ENCODE measurements around the gene TMC7.

DNA sequence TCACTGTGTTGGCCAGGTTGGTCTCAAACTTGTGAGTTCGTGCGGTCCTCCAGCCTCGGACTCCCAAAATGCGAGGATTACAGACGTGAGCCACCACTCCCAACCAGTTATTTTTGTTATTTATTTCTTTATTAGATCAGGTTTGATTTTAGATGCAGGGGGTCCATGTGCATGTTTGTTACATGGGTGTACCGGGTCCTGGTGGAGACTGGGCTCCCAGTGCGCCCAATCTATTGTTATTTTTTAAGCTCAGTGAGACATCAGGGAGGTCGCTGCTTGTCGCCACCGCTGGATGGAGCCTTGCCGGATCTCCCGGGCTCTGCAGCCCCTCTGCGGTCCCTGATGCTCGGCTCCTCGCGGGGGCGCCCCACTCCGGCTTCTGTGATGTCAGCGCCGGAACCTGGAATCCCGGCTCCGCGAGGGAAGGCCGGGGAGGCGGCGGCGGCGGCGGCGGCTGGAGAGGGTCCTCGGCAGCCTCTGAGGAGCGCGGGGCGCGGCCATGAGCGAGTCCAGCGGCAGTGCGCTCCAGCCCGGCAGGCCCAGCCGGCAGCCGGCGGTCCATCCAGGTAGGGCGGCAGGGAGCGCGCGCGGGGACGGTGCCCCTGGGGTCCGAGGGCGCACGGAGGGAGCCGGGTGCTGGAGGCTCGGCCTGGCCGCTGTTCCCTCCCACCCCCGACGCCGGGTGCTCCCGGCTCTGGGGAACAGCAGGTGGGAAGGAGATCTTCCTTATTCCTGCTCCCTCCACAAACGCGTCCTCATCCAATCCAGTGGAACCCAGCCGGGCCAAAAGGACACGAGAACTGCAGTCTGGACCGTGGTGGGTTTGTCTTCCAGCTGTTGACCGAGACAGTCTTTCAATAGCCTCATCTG lies at the start of gene TMC7:
- TF ChIP-seq, protein P1, sequence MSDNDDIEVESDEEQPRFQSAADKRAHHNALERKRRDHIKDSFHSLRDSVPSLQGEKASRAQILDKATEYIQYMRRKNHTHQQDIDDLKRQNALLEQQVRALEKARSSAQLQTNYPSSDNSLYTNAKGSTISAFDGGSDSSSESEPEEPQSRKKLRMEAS (IDR thresholded peaks at IDR 0.05) = no peak
- TF ChIP-seq, protein P2, sequence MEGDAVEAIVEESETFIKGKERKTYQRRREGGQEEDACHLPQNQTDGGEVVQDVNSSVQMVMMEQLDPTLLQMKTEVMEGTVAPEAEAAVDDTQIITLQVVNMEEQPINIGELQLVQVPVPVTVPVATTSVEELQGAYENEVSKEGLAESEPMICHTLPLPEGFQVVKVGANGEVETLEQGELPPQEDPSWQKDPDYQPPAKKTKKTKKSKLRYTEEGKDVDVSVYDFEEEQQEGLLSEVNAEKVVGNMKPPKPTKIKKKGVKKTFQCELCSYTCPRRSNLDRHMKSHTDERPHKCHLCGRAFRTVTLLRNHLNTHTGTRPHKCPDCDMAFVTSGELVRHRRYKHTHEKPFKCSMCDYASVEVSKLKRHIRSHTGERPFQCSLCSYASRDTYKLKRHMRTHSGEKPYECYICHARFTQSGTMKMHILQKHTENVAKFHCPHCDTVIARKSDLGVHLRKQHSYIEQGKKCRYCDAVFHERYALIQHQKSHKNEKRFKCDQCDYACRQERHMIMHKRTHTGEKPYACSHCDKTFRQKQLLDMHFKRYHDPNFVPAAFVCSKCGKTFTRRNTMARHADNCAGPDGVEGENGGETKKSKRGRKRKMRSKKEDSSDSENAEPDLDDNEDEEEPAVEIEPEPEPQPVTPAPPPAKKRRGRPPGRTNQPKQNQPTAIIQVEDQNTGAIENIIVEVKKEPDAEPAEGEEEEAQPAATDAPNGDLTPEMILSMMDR (IDR thresholded peaks at IDR 0.05; ENCODE audit: low read depth, low read length, missing input control) = peak; percentile 58
- TF ChIP-seq TAF1 (conservative IDR thresholded peaks at IDR 0.05) (no peak), YY1 (IDR thresholded peaks at IDR 0.05) (no peak), JUND (IDR thresholded peaks at IDR 0.05) (no peak), NR2F2 (IDR thresholded peaks at IDR 0.05) (no peak), HNF4G (IDR thresholded peaks at IDR 0.05) (no peak), SP1 (IDR thresholded peaks at IDR 0.05) (no peak), EGR1 (IDR thresholded peaks at IDR 0.05; ENCODE audit: low read depth in 2 of 2) (no peak)
- TF ChIP-seq, protein P3, sequence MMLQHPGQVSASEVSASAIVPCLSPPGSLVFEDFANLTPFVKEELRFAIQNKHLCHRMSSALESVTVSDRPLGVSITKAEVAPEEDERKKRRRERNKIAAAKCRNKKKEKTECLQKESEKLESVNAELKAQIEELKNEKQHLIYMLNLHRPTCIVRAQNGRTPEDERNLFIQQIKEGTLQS (IDR thresholded peaks at IDR 0.05) = no peak
- TF ChIP-seq, protein P4, sequence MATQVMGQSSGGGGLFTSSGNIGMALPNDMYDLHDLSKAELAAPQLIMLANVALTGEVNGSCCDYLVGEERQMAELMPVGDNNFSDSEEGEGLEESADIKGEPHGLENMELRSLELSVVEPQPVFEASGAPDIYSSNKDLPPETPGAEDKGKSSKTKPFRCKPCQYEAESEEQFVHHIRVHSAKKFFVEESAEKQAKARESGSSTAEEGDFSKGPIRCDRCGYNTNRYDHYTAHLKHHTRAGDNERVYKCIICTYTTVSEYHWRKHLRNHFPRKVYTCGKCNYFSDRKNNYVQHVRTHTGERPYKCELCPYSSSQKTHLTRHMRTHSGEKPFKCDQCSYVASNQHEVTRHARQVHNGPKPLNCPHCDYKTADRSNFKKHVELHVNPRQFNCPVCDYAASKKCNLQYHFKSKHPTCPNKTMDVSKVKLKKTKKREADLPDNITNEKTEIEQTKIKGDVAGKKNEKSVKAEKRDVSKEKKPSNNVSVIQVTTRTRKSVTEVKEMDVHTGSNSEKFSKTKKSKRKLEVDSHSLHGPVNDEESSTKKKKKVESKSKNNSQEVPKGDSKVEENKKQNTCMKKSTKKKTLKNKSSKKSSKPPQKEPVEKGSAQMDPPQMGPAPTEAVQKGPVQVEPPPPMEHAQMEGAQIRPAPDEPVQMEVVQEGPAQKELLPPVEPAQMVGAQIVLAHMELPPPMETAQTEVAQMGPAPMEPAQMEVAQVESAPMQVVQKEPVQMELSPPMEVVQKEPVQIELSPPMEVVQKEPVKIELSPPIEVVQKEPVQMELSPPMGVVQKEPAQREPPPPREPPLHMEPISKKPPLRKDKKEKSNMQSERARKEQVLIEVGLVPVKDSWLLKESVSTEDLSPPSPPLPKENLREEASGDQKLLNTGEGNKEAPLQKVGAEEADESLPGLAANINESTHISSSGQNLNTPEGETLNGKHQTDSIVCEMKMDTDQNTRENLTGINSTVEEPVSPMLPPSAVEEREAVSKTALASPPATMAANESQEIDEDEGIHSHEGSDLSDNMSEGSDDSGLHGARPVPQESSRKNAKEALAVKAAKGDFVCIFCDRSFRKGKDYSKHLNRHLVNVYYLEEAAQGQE (IDR thresholded peaks at IDR 0.05) = no peak

All from liver (tissue), 3 donors.